Stimulated activated CD8-positive, alpha-beta memory T cell treated with anti-CD3 and anti-CD28 coated beads, Interleukin-2, amount 100 ng/mL, for 48 hours (primary cell): ENCODE measurements around the gene ABO.
"Not testable (repeated sequence)": the region's sequence is repeated elsewhere in the genome, so short reads cannot be mapped to it uniquely, and the experiment has no call there.

Experiments used
- DNase-seq, 2 donors: peaks; one replicate each; pipeline ENCODE4 v3.0.0-alpha.2; 2020; ENCODE audit warnings: low read depth in 2 of 2

The ABO gene

DNA sequence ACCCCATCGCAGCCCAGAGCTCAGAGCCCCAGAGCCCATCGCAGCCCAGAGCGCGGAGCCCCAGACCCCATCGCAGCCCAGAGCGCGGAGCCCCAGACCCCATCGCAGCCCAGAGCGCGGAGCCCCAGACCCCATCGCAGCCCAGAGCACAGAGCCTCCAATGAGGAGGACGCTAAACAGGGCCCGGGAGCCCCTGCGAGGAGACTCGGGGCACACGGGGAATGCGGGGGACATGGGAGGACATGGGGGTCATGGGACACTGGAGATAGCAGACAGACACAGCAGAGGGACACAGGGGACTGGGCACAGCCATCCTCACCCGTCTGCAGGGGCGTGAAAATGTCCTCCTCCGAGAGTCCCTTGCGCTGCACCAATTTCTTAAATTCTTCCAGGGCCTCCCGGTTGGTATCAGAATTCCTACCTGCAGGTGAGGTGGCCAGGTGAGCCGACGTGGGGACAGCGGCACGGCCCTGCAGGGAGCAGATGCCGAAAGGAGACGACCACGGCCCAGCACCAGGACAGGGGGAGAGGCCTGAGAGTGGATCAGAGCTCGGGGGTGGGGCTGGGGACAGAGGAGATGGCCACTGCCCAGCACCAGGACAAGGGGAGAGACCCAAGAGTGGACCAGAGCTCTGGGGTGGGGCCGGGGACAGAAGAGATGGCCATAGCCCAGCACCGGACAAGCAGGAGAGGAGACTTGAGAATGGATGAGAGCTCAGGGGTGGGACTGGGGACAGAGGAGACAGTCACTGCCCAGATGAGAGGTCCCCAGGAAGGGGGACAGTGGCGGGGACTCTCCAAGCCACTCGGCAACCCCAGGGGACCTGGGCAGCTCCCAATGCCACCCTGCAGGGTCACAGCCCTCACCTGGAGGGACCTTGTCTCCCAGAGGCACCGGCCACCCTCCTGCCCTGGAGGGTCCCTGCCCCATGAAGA, 68.7 kb downstream of the ABO start:
- DNase-seq, result no peak

DNA sequence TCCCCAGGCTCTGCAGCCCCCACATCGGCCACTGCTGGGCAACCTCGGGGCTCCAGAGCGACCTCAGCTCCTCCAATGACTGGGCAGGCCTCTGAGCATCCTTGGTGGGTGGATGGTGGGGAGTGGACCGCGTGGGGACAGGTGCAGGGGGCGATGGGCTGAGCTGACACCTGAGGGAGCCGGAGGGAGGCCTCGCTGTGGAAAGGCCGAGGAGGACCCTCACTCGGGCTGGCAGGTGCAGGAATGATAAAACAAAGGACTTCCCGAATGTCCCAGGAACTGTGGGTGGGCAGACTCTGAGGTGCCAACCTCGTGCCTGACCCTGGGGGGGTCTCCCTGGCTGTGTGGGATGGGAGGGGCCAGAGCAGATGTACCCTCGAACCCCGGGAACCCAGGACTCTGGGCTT, 69.5 kb downstream of the ABO start:
- not testable (repeated sequence) for DNase-seq
